Stimulated activated CD4-positive, alpha-beta T cell treated with anti-CD3 and anti-CD28 coated beads, Interleukin-15, amount 100 ng/mL, for 24 hours (primary cell): ENCODE data around the gene PWWP2B.

ENCODE experiments used
- DNase-seq: peaks from one replicate; pipeline ENCODE4 v3.0.0-alpha.2; 2020

Gene PWWP2B

GRCh38 chr10:132397036-132397541, at the start of gene PWWP2B:
PWWP2B (plus strand) TSS chr10:132397200; CDS start chr10:132397227, 27 bp downstream.
- DNase-seq = peak; percentile 63

DNA sequence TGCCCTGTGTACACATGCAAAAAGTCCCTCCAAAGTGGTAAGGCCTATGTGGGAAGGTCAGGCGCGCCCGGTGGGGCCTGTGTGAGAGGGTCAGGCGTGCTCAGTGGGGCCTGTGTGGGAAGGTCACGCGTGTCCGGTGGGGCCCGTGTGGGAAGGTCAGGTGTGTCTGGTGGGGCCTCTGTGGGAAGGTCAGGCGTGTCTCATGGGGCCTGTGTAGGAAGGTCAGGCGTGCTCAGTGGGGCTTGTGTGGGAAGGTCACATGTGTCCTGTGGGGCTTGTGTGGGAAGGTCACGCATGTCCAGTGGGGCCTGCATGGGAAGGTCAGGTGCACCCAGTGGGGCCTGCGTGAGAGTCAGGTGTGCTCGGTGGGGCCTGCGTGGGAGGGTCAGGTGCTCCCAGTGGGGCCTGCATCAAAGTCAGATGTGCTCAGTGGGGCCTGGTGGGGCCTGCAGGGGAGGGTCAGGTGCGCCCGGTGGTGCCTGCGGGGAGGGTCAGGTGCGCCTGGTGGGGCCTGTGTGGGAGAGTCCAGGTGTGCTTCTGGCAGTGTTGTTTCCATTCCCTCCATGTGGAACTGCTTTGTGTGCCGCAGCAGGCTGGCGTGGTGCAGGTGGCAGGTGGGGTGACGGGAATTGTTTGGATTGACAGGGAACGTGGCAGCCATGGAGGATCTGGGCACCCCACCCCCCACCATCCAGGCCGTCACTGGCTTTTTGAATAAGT, 49.6 kb upstream of the PWWP2B start:
- no peak for DNase-seq

DNA sequence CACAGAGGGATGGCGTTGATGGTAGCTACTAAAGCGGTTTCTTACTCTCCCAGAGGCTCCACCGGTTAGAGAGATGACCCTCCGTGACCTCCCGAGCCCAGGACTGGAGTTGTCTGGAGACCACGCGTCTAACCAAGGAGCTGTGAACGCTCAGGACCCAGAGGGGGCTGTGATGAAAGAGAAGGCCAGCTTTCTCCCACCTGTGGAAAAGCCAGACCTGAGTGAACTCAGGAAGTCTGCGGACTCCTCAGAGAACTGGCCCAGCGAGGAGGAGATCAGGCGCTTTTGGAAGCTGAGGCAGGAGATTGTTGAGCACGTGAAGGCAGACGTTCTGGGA, 49.1 kb upstream of the PWWP2B start:
- DNase-seq = no peak

DNA sequence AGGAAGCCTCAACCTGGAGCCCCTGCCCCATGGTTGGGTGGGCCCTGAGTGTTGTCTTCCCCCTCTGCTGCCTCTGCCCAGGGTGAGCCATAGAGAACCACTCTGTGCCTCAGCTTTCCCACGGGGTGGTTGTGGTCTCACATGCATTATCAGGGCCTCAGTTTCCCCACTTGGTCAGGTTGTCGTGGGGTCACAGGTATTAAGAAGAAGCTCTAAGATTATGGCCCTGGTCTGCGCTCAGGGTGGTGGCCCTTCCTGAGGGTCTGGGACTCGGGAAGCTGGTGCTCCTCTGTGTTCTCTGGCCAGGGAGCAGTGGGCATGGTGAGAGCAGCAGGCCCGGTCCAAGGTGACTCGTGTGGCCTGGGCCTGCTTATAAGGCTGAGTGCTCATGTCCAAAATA, 47.2 kb upstream of the PWWP2B start:
- DNase-seq = no peak

GRCh38 chr10:132350391-132350790, 46.6 kb upstream of the PWWP2B start:
- DNase-seq = no peak

DNA sequence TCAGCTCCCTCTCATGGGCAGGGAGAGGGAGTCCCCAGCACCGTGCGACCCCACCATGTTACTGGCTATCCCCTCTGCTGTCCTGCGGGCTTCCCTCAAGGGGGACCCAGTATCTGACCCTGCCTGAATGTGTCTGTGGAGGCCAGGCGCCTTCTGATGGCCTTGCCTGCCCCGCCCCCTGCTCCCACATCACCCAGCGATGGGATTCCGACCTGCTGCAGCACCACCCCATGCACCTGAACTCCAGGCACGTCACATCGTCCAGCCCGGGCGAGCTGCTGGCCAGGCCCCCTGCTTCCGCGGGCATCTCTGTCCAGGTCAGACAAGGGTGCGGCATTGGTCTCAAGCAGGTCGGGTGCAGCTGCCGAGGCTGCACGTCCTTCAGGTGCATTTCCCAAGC, 46.1 kb upstream of the PWWP2B start:
- no peak for DNase-seq

- no peak for DNase-seq
Measured at GRCh38 chr10:132351611-132352010, 45.4 kb upstream of the PWWP2B start.

- DNase-seq = peak; percentile 84
Measured at GRCh38 chr10:132352462-132353308, 44.3 kb upstream of the PWWP2B start.

DNA sequence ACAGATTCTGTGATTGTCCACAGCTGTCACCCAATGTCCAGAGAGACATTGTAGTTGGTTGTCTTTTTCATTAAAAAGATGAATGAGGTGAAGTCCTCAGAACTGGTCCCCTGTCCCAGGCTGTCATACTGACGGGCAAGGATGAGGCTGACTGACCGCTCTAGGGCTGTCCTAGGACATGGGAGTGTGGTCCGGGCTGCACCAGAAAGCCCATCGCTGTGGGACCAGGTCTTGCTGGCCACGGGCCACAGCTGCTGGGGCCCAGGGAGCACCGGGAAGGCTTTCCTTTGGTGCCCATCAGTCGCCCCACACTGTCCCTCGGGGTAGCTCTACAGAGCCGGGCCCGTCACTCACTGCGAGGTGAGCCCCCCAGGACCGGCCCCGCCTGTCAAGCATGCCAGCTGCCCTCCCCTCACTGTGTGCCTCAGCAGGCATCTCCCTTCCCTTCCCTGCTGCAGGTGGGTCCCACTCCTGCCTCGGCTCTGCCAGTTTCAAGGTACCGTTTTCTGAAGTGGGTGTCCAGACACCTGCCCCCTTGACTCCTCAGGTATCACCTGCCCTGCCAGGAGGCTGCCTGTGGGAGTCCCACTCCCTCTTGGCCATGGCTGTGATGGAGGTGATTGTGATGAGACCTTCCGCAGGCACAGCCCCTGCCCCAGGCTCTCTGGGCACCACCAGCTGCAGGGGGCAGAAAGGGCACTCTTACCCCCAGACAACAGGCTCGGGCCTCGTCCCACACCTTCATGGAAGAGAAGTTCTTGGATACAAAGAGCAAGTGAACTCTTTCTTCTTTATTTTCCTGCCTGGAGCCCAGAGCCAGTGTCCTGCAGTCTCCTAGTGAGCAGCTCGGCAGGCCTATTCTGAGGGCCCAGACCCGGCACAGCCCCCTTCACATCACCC, 43.3 kb upstream of the PWWP2B start:
- DNase-seq = no peak

DNA sequence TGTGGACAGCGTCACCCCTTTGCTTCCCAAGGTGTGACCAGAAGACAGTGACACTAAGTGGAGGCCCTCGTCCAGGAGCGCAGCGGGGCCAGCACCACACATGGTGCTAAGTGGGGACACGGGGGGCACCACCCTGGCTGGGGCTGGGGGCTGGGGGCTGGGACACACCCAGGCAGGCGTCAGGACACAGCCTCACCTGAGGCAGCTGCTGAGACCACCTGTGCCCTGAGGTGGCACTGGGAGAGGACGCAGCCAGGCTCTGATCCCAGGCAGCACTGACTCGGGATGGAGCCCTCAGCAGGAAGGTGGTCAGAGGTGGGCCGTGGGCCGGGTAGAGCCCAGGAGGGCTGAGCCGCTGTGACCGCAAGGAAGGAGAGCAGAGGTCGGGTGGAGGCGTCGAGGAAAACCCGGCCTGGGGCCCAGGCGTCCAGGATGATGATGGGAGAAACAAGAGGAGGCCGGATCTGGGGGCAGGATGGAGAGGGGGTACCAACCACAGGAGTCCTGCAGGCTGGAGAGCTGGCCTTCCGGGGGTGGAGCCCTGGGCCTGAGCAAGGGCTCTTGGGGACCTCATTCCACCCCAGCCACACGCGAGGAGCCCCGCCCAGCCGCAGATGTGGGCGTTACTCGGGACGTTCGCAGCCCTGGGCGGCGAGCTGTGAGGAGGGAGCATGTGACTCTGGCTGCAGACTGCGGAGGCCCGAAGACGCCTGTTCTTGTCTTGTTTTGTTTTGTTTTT, 42.5 kb upstream of the PWWP2B start:
- no peak for DNase-seq

GRCh38 chr10:132355297-132355696, 41.7 kb upstream of the PWWP2B start:
- no peak for DNase-seq

DNA sequence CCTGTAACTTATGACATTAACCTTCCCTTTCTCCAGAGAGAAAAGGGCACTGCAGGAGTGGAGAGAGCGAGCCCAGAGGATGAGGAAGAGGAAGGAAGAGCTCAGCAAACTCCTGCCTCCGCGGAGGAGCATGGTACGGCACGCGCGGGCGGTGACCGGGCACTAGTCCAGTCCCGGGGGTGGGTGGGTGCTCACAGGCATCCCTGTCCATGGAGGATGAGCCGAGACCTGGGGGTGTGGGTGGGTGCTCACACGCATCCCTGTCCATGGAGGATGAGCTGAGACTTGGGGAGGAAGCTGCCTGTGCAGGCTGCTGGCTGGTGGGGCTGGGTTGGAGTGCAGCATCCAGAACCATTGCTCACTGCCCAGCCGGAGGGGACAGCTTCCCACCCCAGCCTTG, 41.2 kb upstream of the PWWP2B start:
- no peak for DNase-seq

DNA sequence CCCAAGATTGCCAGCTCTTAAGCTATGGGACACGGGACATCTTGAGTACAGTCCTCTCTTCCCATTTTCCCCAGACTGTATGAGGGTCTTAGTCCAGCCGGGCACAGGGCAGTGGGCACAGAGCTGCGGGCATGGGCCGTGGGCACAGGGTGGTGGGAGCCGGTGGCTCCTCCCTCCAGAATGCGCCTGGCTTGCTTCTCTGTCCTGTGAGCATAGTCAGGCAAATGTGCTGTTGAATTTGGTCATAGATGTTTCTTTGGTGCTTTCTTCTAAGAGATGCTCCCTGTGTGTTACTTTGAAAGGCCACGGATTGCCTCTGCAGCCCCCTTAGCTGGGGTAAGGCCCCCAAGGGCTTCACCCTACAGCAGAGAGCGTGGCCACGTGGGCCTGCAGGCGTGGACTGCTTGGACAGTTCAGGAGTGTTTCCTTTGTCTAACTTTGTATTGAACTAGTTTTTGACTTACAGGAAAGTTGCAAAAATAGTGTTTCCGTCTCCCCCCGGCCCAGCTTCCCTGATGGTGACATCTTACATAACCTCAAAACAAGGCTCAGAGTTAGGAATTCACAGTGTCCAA, 40.3 kb upstream of the PWWP2B start:
- no peak for DNase-seq

DNA sequence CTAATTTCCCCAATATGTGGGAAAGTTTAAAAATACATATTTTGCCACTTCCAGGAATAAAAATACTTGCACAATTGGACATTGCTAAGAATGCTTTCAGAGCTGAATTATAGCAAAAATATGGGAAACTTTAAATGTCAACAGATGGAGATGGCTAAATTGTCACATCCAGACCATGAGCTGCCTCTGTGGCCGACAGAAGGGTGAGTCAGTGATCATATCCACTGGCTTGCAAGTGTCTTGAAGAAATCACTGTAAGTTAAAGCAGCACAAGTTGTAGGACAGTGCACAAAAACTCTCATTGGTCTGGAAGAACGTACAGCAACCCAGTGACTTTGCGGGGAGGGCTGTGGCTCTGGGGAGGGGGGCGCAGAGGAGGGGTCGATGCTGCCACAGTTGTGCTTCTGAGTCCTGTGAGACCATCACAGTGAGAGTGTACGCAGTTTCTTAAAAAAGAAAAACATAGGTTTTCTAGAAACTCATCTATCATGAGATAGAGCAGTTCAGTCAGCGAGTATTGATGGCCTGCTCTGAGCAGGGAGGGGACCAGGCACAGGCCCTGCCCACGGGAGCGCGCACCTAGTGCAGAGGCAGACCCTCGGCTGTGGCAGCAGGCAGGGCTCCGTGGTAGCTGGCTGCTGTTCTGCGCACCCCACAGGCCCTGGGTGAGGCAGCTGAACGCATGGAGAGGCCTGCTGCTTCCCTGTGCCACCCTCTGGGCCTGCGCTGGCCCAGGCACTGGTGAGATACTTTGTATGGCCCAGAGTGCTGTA, 39.5 kb upstream of the PWWP2B start:
- no peak for DNase-seq

DNA sequence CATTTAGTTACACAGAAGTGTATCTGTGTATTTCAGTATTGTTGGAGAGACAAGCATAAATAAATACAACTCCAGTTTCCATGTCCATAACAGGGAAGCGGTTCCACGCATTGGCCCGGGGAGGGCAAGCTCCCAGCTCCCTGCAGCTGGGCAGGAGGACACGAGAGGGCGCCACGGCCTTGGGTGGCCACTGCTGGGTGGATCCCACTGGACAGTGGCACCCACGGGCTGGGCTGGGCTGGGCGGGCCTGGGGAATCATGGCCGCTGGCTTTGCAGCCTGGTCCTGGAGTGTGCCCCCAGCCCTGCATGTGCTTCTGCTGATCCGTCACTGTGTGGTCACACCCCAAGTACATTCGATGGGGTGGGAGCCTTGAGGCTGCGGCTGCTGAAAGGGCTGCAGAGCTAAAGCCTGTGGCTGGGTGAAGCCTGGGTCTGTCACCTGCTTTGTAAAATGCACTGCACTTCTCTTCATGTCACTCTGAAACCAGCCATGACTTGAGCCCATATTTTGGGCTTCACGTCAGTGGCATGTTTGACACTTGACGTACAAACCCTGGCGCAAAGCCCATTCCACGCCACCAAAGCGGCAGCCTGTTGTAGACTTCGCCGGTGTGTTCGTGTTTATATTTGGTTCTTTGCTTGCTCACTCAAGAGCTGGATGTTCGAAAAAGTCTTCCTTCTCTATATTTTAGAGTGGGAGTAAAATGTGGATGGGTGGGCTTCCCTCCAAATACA, 37.5 kb upstream of the PWWP2B start:
- DNase-seq = no peak

DNA sequence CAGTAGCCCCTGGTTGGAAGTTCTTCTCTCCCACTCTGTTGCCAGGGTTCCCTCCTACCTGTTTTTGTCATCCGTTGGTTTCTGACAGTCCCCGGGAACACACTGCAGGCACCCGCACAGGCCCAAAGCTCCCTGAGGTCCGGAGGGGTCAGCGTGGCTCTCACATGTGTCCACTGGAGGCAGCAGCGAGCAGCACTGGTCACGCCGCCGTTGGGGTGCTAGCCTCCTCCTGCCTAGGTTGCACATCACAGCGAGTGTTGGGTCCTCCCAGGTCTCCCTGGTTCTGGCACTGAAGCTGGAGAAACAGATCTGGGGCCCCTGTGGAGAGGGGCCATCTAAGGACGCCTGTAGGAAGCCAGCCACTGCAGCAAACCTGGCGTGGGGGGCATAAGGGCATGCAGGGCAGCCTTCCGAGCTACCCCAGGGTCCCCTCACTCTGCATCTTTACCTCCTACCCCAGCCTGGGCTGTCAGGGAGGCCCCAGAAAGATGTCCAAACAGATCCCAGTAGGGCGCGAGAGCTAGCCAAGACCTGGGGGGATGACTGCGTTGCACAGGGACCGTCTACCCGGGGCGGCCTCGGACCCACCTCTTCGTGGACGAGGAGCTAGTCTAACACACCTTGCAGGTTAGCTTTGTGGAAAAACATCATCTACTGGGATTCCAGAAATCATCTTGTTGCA, 36.1 kb upstream of the PWWP2B start:
- peak; percentile 63 for DNase-seq

- no peak for DNase-seq
Measured at GRCh38 chr10:132361581-132362101, 35.4 kb upstream of the PWWP2B start.

GRCh38 chr10:132362151-132362611, 34.8 kb upstream of the PWWP2B start:
- no peak for DNase-seq

DNA sequence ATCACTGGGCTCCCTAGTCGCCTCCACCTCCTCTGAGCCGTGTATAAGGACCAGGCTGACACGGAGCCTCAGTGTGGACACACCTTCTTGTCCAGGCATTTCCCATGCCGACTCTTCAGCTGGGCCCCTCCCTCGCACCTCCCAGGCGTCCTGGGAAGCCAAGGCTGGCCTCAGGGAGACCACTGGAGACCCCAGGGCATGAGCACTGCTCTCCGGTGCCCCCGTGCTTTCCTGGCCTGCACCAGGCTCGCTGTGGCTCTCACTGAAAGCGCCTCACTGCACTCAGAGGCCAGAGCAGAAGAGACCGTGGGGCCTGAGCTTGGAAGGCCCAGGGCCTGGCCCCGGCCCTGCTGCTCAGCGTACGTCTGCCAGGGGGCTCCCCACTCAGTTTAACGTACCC, 33.6 kb upstream of the PWWP2B start:
- no peak for DNase-seq
